GM19099 (cell line): ENCODE data around the gene NREP.

ENCODE experiments used
- POLR2A ChIP-seq: IDR thresholded peaks from 3 replicates; pipeline ENCODE4 v1.6.1; 2011; ENCODE audit warnings: low read depth; ENCODE audit not compliant: insufficient read length; ENCODE audit errors: extremely low read depth

NREP gene

GRCh38 chr5:111747337-111747736 is 9.7 kb downstream of the NREP start:
- TF ChIP-seq POLR2A, result no peak

DNA sequence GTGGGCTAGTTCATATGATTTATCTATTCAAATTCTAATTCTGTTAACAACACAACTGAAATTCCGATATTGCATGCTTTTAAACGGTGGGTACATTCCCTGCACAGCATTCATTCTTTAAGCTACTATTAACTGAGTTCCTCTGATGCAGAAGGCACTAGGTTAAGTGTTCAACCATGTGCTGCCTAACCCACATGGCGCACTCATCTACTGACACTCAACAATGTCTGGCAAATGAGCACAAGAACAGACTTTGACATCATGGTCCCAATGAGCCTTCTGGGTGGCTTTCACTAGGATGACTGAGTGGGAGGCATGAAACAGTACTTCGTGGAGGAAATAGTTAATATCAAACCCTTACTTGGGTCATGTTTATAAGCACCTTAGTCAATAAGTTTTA is 10.2 kb downstream of the NREP start:
- TF ChIP-seq POLR2A, result no peak

DNA sequence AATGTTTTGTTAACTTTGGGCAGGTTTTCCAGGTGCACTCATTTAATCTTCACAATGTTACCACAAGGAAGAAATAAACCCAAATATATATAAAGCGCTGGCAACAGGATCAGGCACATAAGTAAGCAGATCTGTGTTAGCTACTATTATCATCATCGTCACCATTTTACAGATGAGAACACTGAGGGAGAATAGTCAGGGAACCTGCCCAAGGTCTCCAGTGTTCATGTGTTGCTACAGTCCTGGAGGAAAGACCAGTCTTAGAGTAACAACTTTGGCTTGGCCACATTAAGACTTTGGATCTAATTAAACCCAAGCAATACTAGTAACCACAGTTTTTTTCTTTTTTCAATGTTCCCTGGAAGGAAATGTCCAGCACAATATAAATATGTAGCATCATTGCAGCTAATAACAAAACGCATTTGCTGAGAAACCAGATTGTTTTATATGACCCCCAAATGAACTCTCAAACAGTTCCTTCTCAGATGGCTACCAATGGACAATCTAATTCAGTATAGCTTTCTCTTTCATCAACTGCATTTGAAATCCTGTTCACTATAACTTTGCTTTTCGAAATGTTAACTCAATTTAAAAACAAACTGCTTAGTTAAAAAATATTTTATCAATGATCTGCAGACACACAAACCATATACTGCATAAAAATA is 11.8 kb downstream of the NREP start:
- no peak for TF ChIP-seq POLR2A

DNA sequence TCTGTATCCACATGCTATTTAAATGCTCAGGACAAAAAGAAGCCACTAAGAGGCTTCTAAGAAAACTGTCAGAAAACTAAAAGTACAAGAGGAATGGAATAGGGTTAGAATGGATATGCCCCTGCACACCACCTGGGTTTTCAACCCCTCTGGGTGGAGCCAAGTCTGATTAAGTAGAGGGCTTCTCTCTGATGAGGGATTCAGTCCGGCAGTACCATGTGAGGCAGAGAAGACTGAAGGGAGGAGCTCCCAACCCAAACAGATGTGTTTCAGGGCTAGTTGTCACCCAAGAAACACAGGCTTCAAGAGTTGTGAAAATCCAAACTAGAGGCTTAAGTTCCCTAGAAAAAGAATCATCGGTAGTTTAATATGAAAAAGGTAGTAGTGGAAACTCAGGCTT is 12.5 kb downstream of the NREP start:
- no peak for TF ChIP-seq POLR2A

DNA sequence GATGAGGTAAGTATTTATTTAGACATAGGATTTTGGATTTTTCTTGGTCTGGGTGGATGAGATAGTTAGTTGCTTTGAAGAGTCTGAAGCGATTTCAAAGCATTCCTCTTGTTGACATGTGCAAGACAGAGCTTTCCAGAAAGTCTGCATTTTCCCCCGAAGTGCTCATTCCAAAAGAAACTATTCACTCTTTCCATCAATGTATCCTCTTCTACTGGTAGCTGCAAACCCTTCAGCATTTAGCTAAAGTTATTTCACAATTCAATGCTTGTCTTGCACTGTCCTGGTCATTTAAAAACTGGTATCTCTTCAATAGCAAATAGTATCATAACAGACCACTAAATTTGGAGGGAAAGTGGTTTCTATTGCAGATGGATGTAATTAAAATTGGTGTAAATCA is 13.0 kb downstream of the NREP start:
- TF ChIP-seq POLR2A, result no peak

- TF ChIP-seq POLR2A, result no peak
Measured at GRCh38 chr5:111743512-111743911, 13.5 kb downstream of the NREP start.

DNA sequence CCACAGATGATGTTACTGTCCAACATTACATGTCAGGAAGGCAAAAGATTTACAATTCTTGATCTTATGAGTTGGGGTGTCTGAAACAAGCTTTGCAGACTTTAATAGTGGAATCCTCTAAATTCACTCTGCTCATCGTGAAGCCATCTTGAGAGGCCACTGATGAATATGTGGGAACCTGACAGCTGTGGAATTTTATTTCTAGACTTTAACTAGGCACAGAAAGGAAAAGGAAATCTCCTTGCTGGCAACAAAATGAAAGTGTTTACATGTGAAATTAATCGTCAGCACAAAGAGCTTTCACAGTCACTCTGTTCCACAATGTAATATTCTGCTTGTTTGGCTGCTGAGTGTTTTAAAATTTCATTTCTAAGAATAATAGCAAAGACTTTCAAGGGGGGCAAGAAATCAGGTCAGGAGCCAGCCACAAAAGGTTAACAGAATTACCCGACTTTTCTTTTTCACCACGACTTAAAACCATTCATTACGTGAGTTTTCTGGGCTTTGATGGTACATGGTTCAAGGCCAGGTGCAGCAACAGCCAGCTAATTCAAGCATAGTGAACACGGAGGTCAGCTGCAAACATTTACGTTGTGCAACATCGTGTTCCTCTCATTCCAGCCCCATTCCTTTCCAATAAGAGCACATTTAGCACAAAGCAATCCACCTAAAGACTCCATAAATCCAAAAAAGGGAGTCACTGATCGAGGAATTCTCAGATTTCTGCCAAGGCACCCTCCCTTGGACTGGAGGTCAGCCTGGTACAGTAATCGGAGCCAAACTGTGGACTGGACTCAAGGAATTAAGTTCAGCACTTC is 14.6 kb downstream of the NREP start:
- TF ChIP-seq POLR2A, result no peak

DNA sequence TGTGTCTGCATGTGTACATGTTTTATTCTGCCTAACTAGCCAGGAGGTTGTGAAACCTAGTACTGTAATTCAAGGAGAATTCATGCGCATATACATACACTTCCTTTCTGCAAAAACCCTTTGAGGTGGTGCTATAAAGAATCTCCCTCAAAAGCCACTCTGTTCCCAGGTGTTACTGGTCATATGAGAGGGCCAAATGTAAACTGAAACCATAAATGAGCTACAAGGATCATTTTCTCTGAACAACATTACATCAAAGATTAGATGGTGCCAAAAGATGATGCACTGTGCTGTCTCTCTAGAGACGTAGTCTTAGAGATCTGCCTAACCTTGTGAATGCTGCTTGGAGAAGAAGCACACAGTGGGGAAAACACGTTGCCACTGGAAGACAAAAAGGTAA is 15.7 kb downstream of the NREP start:
- no peak for TF ChIP-seq POLR2A

- TF ChIP-seq POLR2A, result no peak
Measured at GRCh38 chr5:111739416-111739815, 17.6 kb downstream of the NREP start.

DNA sequence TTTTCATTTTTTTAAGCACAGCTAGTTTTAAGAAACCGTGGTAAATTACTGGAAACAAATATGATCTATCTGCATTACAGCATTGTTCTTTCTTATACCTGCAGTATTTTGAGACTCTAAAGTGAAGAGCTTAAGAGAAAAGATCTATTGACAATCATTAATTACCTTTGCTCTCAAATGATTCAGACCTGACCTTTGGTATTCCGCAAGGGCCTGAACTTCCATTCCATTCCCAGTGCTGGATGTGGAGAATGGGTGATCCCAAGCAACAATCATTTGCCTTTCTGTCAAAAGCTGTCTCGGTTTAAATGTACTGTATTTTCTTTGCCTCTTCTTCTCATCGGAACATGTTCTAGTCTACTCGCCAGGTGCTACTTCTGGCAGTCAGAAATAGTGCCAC is 18.9 kb downstream of the NREP start:
- TF ChIP-seq POLR2A, result no peak

DNA sequence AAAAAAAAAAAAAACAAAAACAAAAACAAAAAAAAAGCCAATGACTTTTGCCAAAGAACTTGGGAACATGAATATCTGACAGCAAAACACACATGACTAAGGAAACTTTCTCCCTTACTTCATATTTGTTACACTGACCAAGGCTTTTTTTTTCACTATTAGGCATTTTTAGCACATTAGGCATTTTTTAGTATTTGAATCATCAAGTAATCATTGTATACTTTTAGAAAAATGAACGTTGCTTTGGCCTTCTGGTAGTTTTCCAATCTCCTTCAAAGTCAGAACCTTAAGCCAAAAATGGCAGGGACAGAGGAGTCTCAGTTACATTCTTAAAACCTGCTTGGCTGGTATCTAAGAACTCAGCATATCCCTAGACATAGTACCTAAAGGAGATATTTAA is 19.3 kb downstream of the NREP start:
- TF ChIP-seq POLR2A, result no peak

GRCh38 chr5:111735583-111736270 is 21.3 kb downstream of the NREP start:
- TF ChIP-seq POLR2A, result no peak

DNA sequence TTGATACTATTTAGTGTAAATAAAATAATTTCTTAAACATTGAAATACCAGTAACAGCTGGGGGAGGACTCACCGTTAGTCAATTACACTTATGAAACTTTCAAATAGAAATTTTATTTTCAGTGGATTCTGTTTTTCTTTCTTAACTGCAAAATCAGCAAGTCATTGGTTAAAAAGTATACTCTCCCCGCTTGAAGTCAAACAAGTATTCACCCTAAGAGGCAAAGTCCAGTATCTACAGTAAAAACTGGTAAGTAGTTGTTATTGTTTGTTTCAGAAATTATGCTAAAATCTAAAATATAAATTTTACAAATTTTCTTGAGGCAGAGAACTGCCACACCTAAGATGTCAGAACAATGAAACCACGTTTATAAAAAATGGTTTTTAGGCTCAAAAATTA is 22.4 kb downstream of the NREP start:
- no peak for TF ChIP-seq POLR2A

- TF ChIP-seq POLR2A, result no peak
Measured at GRCh38 chr5:111734013-111734412, 23.0 kb downstream of the NREP start.

DNA sequence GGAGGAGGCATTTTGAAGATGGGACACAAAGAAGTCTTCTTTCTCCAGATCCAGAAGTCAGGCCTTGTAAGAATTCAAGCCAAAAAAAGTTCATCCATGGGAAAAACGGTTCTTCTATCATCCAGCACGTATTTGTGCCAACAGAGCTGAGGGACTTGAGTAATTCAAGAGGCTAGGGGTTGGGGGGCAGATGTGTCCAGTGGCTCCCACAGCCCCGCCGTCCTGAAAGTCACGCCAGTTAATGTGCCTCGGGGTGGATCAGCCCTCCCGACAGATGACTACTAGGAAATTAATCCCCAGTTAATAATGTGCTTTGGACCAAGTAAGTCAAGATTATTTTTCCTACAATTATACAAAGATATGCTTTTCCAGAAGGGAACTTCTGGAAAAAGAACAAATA is 23.4 kb downstream of the NREP start:
- TF ChIP-seq POLR2A, result no peak

DNA sequence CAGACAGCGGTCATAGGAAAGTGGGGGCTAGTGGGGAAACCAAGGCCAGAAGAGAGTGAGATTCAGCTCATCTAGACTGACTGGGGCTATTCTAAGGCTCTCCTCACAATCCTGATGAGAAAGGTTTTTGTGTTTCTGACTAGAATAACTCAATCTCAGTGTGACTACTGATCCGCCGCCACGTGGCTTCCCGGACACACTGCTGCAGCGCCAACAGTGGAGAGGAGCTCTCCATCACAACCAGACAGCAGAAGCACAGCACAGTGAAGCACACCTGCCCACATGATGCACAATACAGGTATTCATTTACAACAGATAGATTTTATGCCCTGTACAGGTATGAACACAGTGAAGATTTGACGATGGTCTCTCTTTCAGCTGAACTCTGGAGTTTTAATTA is 25.4 kb downstream of the NREP start:
- no peak for TF ChIP-seq POLR2A

DNA sequence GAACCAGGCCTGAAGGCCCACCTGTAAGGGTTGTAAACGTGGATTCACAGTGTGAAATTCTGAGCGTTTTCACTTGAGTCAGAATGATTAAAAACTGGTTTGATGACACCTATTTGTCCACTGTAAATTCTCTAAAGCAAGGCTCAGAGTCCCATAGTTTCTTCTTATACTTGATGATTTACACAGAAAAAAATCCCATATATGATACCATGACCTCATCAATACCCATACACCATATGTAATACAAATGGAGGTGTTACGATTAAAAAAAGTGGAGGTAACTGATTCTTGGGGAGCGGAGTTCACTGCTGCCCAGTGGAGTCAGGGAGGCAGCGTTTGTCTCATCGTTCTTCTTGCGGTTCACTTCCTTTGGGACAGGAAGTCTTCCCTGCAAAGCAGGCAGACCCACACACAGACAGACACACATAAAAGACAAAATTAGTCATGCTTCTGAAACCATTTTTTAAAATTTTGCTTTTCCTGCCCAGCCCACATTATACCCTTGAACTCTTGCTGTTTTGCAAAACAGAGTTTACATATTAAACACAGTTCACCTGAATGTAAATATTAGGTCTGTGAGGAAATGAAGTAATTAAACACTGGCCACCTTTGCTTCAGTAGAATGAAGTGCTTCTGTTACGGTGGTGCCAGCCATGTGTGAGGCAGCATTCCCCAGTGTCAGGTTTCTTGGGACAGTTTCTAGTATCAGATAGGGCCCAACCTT is 26.2 kb downstream of the NREP start:
- TF ChIP-seq POLR2A, result no peak
